Measurements from ENCODE around the gene SUGCT. TPM values are rescaled to one million over a fixed set of nuclear protein-coding genes. Genes with fewer than 3 reads are reported as not detected.

The SUGCT gene
- total RNA-seq, 3 donors from 2014 or later = 7.6 to 19.1 (median 10.1) TPM

- no peaks in the 10 kb centered on the region for H3K4me1 ChIP-seq (ENCODE audit: low read depth)
- intact Hi-C loops (cut with DNase I, micrococcal nuclease) = no loop called here
- no peak for DNase-seq
- H3K9me3 ChIP-seq = no peaks in the 10 kb centered on the region
- H3K4me3 ChIP-seq = no peak overlapping the region
- TF ChIP-seq, protein P1, sequence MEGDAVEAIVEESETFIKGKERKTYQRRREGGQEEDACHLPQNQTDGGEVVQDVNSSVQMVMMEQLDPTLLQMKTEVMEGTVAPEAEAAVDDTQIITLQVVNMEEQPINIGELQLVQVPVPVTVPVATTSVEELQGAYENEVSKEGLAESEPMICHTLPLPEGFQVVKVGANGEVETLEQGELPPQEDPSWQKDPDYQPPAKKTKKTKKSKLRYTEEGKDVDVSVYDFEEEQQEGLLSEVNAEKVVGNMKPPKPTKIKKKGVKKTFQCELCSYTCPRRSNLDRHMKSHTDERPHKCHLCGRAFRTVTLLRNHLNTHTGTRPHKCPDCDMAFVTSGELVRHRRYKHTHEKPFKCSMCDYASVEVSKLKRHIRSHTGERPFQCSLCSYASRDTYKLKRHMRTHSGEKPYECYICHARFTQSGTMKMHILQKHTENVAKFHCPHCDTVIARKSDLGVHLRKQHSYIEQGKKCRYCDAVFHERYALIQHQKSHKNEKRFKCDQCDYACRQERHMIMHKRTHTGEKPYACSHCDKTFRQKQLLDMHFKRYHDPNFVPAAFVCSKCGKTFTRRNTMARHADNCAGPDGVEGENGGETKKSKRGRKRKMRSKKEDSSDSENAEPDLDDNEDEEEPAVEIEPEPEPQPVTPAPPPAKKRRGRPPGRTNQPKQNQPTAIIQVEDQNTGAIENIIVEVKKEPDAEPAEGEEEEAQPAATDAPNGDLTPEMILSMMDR (IDR thresholded peaks at IDR 0.05) = no peak
- H3K36me3 ChIP-seq (ENCODE audit: low read depth) = no peaks in the 10 kb centered on the region
- no peak for ATAC-seq
Measured at GRCh38 chr7:40526951-40527715, 392.3 kb downstream of the SUGCT start.

GRCh38 chr7:40527723-40528122, 392.9 kb downstream of the SUGCT start:
- no peaks in the 10 kb centered on the region for H3K9me3 ChIP-seq
- no peaks in the 10 kb centered on the region for H3K36me3 ChIP-seq (ENCODE audit: low read depth)
- intact Hi-C loops (cut with DNase I, micrococcal nuclease) = no loop called here
- no peak overlapping the region for H3K4me3 ChIP-seq
- TF ChIP-seq, protein P1 (IDR thresholded peaks at IDR 0.05) = no peak
- H3K4me1 ChIP-seq (ENCODE audit: low read depth) = no peaks in the 10 kb centered on the region
- DNase-seq = no peak
- ATAC-seq = no peak

DNA sequence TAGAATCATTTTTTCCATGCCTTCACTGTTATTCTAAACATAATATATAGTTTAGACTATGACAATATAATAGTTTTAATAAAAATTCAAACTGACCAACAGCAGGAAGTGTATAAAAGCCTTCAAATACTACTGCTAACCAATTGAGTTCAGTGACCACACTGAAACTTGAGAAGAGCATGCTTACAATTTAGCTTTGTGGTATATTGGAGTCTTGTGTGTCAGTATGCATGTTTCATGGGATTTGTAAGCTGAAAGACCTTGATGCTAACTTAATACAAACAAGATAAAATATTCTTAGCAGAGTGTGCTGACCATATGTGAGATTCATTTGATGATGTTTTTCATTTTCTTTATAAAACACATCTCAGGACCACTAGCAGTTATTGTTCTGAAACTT, 395.5 kb downstream of the SUGCT start:
- DNase-seq (no peak), ATAC-seq (no peak)
- Histone ChIP-seq H3K4me3 (no peak overlapping the region), H3K4me1 (ENCODE audit: low read depth) (no peaks in the 10 kb centered on the region), H3K36me3 (ENCODE audit: low read depth) (no peaks in the 10 kb centered on the region), H3K9me3 (no peaks in the 10 kb centered on the region)
- TF ChIP-seq, protein P1 (IDR thresholded peaks at IDR 0.05) = no peak
- intact Hi-C loops (cut with DNase I, micrococcal nuclease) = no loop called here

DNA sequence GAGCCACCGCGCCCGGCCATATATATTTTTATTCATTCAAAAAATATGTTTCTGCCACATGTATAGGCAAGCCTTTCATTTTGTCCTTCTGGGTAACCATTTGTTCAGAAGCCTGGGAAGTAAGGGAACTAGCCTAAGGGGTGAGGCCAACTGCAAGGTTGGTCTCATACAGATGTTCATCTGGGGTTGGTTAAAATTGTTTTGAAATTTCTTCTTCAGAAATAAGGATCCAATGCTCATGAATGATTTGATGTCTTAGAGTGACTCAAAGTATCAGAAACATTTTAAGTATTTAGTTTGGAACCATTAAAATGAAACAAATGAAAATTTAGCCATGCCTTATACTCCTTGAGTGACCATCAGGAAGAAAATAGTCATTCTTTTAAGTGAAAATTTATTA, 397.2 kb downstream of the SUGCT start:
- intact Hi-C loops (cut with DNase I, micrococcal nuclease) = no loop called here
- Histone ChIP-seq H3K9me3 (no peaks in the 10 kb centered on the region), H3K36me3 (ENCODE audit: low read depth) (no peaks in the 10 kb centered on the region), H3K4me3 (no peak overlapping the region), H3K4me1 (ENCODE audit: low read depth) (no peaks in the 10 kb centered on the region)
- ATAC-seq = no peak
- TF ChIP-seq, protein P1 (IDR thresholded peaks at IDR 0.05) = no peak
- DNase-seq = no peak

DNA sequence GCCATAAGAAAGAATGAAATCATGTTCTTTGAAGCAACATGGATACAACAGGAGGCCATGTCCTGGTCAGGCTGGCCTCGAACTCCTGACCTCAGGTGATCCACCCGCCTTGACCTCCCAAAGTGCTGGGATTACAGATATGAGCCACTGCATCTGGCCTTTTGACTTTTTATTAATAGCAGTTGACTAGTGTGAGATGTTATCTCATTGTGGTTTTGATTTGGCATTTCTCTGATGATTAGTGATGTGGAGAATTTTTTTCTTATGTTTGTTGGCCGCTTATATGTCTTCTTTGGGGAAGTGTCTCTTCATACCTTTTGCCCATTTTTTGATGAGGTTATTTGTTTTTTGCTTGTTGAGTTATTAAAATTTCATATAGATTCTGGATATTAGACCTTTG, 400.9 kb downstream of the SUGCT start:
- H3K9me3 ChIP-seq = no peaks in the 10 kb centered on the region
- no peak overlapping the region for H3K4me3 ChIP-seq
- ATAC-seq (no peak), DNase-seq (no peak)
- no peaks in the 10 kb centered on the region for H3K4me1 ChIP-seq (ENCODE audit: low read depth)
- TF ChIP-seq, protein P1 (IDR thresholded peaks at IDR 0.05) = no peak
- intact Hi-C loops (cut with DNase I, micrococcal nuclease) = no loop called here
- H3K36me3 ChIP-seq (ENCODE audit: low read depth) = no peaks in the 10 kb centered on the region
